Fibroblast of mammary gland (primary cell): ENCODE data around the gene PAX3.

Experiments
- DNase-seq: peaks from one replicate; pipeline ENCODE4 v3.0.0-alpha.2; 2010; ENCODE audit warnings: low read depth
- H3K4me3 ChIP-seq: 2 replicates; pipeline ENCODE4 v1.5.1; 2011; ENCODE audit warnings: low read depth, mild to moderate bottlenecking, low read length, moderate library complexity; ENCODE audit not compliant: control insufficient read depth
- TF ChIP-seq, protein P1 (sequence below): conservative IDR thresholded peaks from 2 replicates; pipeline ENCODE4 v1.5.1; 2011; ENCODE audit warnings: low read depth, low read length, inconsistent platforms; ENCODE audit not compliant: control insufficient read depth, insufficient read depth

The PAX3 gene

DNA sequence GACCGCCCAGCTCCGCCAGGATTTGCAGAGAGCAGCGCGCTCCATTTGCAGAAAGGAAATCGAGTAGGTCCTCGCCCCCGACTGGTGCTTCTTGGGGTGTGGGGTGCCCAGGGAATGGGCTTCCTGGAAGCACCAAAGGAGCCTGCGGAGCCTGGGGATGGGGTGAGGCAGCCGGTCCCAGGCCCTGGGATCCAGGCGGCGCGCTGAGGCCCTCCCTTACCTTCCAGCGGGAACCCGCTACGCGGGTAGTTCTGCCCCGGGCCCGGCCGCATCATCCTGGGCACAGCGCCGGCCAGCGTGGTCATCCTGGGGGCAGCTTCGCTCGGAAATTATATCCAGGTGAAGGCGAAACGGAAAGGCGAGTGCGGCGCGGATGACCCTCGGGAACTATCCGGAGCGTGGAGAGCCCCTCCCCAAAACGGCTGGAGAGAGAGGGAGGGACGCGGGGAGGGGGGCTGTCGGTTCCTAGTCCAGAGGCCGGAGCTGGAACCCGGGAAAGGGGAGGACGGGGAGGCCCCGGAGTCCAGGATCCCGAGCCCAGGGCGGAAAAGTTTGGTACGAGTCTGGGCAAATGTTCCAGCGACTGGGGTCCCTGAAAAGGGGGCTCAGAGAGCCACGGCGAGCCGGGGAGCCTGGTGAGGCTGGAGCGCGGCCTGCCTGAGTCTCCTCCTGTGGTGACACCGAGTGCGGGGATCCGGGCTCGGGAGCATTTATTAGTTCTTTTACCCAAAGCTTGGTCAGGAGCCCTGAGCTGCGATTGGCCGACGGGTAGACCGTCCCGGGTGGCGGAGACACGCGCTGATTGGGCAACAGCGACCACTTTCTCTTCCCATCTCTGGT, at the start of gene PAX3:
TSS of gene PAX3 (minus strand) at position 688 of the 840 bp plus-strand sequence. CDS start at position 305, 383 bp downstream.
- peak within 1 kb of the TSS; percentile 17 for H3K4me3 ChIP-seq
- peak; percentile 34 for DNase-seq
- TF ChIP-seq, protein P1, sequence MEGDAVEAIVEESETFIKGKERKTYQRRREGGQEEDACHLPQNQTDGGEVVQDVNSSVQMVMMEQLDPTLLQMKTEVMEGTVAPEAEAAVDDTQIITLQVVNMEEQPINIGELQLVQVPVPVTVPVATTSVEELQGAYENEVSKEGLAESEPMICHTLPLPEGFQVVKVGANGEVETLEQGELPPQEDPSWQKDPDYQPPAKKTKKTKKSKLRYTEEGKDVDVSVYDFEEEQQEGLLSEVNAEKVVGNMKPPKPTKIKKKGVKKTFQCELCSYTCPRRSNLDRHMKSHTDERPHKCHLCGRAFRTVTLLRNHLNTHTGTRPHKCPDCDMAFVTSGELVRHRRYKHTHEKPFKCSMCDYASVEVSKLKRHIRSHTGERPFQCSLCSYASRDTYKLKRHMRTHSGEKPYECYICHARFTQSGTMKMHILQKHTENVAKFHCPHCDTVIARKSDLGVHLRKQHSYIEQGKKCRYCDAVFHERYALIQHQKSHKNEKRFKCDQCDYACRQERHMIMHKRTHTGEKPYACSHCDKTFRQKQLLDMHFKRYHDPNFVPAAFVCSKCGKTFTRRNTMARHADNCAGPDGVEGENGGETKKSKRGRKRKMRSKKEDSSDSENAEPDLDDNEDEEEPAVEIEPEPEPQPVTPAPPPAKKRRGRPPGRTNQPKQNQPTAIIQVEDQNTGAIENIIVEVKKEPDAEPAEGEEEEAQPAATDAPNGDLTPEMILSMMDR, result no peak

DNA sequence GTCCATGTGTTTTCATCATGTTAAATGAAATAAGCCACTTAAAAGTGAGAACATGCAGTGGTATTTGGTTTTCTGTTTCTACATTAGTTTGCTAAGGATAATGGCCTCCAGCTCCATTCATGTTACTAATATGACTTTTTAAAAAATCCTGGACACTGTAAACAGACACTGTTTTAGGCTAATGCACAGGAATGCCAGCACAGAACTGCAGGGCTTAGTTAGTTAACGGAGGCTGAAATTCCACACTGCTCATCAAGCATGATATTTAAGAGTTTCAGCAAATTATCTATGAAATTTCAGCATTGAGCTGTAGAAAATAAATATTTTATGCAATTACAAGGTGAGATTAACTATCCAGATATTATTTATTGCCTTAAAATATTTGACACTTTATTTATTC, 42.5 kb upstream of the PAX3 start:
- TF ChIP-seq, protein P1, result no peak
- DNase-seq, result no peak
- H3K4me3 ChIP-seq, result no peak overlapping the region

DNA sequence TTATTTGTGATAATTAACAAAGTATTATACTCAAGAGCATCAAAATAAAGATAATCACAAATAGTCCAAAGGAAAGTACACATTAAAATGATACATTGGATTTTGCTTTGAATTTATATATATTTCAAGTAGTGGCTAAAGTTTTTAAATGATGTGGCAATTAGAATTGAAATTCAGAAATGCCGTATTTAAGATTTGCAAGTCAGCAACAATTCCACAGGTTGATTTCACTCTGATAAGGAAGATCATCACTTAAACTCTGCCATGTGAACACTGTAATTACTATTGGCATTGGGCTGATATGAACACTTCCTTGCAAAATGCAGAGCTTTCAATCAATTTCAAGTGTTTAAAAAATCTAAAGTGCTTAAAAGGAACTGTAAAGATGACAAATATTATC, 39.6 kb upstream of the PAX3 start:
- no peak overlapping the region for H3K4me3 ChIP-seq
- TF ChIP-seq, protein P1, result no peak
- no peak for DNase-seq

DNA sequence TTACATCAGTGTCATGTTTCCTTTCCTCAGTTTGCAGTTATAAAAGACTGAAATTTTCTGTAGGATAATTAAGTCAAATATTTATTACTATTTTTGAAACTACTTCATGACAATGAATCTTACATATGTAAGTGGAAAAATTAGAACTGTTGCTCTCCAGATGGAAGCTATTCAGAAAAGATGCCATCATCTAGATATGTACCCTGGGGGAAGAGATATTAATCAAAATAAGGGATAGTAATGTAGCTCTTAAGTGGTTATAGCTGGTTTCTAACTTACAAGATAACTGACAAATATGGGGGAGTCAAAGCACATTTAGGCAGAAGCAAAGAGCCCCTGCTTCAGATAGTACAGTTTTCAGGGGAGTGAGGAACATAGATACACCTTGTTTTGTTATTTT, 38.1 kb upstream of the PAX3 start:
- no peak overlapping the region for H3K4me3 ChIP-seq
- no peak for DNase-seq
- TF ChIP-seq, protein P1, result no peak

DNA sequence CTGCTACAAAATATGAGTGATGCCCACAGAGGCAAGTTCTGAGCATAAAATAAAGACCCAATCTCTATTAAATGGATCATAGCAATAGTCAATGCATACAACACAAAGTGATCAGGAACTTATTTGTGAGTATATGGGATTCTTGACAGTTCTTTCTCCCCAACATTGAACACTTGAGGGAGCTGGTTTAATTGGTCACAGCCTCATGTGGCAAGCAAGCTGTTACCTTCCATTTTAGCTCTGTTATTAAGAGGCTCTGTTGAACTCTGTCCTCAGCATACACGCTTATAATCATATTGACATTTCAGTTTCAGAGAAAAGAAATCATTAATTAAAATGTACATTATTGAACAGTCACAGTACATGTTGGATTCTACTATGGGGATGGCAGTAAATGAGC, 37.6 kb upstream of the PAX3 start:
- TF ChIP-seq, protein P1, result no peak
- no peak overlapping the region for H3K4me3 ChIP-seq
- DNase-seq, result no peak

- H3K4me3 ChIP-seq, result no peak overlapping the region
- DNase-seq, result no peak
- TF ChIP-seq, protein P1, result no peak
Measured at GRCh38 chr2:222334914-222335313, 36.1 kb upstream of the PAX3 start.

- no peak for DNase-seq
- TF ChIP-seq, protein P1, result no peak
Measured at GRCh38 chr2:222333397-222333796, 34.6 kb upstream of the PAX3 start.

More at GRCh38 chr2:222333397-222333796, 34.6 kb upstream of the PAX3 start:
- no peak overlapping the region for H3K4me3 ChIP-seq
